HG03159 (cell line): ENCODE results near the gene IL9.

ENCODE experiments used
- ATAC-seq: cut with Tn5 transposase; IDR thresholded peaks from one replicate; pipeline ENCODE4 v1.9.1; 2021; ENCODE audit warnings: mild to moderate bottlenecking, moderate library complexity; ENCODE audit not compliant: unreplicated experiment

IL9 gene

GRCh38 chr5:135894276-135894675 lies 1.4 kb downstream of the IL9 start:
- ATAC-seq = no peak

GRCh38 chr5:135891791-135892190 lies 3.9 kb downstream of the IL9 start:
- no peak for ATAC-seq

GRCh38 chr5:135891268-135891667 lies 4.4 kb downstream of the IL9 start:
- ATAC-seq = no peak

DNA sequence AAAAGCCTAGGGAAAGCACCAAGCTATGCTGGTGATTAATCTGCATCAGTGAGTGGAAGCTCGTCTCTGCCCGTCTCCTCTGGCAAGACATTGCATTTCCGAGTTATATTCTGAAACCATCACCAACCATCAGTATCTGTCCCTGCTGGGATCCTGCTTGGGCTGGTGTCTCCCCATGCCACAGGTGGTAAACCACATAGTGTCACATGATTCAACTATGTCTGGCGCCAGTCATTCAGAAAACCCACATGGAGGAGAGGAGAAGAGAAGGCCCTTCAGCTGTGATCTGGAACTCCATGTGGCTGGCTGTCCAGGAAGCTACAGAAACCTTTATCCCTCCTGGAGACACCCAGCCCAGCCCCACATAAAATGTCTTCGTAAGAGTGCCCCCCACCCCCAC lies 4.8 kb downstream of the IL9 start:
- ATAC-seq = peak; percentile 42

DNA sequence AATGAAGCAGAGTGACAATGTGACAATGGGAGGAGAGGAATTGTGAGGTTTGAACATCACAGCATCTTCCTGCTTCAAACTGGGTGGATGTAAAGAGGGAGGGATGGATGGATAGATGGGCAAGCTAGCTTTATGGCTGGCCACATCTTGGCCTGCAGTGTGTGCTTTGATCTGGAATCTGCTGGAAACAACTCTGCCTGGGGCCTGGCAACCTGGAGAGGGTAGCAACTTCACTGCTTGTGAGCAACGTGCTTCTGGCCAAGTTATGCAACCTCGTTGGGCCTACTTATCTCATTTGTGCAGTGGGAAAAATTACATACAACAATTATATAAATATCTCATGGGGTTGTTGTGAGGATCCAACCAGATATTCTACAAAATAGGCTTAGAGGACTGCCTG lies 5.3 kb downstream of the IL9 start:
- no peak for ATAC-seq

DNA sequence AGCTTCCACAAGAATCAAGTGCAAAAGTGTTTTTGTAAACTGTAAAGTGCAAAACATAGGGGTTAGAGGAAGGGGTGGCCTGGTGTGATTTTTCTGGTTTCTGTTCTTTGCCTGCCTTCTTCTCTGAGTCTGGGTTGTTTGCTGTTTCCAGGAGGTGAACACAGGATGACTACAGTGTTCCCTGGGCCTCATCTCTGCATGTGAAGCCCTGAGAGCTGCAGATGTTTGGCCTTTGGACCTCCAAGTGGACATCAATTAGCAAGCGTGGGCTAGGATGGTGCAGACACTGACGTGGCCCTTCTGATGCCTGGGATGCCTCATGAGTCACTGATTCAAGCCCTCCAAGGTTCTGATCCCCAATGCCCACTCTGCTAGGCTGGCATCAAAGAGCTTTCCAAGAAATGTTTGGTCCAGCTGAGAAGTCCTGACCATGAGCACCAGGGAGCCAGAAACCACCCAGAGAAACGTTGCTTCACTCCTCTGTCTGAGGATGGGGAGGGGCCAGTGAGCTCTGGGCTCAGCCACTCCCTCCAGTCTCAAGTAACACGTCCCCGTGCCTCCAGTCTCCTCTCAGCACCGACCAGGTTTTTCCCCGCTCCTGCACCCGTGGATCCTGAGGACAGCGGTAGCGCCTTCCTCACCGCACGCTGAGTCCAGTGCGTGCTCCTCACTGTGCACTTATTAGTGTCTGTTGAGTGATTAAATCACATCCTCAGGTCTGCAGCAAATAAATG lies 7.6 kb downstream of the IL9 start:
- peak; percentile 17 for ATAC-seq

DNA sequence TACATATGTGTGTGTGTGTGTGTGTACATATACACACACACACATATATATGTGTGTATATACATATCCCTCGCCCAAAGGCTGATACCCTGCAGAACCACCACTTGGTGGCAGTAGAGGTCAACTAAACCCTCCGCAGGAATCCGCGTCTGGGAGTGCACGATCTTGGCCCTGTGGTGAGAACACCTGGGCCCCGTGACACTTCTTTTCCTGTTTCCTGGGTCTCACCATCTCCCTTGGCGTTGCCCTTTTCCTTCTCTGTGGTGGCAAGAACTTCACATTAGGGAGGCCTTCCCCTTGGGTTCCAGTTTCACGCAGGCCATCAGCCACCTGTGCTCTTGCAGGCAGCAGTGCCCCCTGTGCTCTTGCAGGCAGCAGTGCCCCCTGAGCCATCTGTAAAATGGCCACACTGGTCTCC lies 8.2 kb downstream of the IL9 start:
- ATAC-seq = peak; percentile 86

DNA sequence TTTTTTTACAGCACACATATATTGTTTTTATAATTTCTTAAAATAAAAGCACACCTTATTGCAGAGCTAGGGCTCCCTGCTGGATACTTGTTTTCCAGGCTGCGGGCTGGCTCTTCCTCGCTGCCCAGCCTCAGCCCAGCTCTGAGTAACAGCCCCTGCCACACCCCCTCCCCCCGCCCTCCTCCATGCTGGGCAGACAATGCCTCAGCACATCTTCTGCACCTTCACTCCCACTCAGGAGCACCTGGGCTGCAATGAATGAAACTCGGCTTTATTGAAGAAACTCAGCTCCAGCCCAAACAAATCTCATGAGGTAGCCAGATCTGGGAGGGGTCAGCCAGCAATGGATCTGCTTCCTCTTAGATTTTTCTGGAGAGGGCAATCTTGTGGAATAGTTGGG lies 9.5 kb downstream of the IL9 start:
- no peak for ATAC-seq

GRCh38 chr5:135885031-135885430 lies 10.6 kb downstream of the IL9 start:
- no peak for ATAC-seq

DNA sequence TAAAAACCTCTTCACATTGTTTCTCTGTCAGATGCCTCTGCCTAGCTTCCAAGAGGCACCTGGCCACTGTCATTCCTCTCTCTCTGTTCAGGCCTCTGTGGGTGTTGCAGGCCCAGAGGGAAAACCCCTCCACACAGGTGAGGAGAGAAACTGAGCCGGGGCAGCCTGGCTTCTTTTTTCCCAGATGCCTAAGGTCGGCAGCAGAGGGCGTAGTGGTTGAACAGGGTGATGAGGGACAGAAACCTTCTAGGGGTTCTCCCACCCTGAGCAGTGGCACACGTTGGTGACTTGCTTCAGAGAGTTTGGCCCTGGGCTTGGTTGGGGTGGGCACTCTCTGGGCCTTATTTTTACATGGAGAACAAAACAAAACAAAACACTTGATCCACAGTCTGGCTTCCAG lies 12.2 kb downstream of the IL9 start:
- ATAC-seq = no peak

- ATAC-seq = no peak
These were observed 12.6 kb downstream of the IL9 start for GRCh38 chr5:135883026-135883425.

DNA sequence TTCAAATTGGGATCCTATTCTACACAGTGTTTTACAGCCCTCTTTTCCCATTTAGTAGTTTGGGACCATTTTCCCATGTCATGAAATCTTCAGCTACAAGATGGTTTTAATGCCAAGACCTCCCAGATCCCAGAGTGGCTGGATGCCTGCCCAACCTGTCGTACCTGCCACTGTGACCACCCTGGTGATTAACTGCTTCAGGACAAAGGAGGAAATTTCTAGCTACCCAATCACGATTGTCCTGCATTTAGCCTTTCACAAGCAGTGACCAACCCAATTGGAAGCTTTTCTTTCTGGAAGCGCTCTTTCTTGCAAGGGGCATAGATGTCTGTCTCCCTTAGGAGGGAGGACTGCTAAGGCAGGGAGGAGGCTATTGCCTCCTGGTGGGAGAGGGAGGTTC lies 13.8 kb downstream of the IL9 start:
- no peak for ATAC-seq

- no peak for ATAC-seq
These were observed 14.4 kb downstream of the IL9 start for GRCh38 chr5:135881244-135881643.

- ATAC-seq = no peak
These were observed 14.8 kb downstream of the IL9 start for GRCh38 chr5:135880801-135881200.

DNA sequence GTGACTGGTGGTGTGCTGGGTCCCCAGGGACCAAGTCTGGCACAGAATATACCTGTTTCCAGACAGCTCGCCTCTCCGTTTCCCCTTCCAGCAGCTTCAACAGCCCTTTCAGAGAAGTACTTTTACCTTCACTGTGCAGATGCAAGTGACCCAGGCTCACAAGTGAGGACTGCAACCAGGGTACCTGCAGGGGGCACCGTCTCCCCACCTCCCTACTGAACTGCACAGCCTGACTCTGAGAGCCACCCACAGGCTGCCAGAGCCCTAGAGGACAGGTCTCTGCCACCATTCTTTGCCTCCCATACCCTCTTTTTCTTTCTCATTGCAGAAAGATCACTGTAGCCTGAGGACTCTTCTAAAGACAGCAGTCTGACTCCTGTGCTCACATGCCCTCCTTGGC lies 15.4 kb downstream of the IL9 start:
- no peak for ATAC-seq

GRCh38 chr5:135879591-135879990 lies 16.1 kb downstream of the IL9 start:
- no peak for ATAC-seq

- ATAC-seq = no peak
These were observed 17.5 kb downstream of the IL9 start for GRCh38 chr5:135878156-135878620.

DNA sequence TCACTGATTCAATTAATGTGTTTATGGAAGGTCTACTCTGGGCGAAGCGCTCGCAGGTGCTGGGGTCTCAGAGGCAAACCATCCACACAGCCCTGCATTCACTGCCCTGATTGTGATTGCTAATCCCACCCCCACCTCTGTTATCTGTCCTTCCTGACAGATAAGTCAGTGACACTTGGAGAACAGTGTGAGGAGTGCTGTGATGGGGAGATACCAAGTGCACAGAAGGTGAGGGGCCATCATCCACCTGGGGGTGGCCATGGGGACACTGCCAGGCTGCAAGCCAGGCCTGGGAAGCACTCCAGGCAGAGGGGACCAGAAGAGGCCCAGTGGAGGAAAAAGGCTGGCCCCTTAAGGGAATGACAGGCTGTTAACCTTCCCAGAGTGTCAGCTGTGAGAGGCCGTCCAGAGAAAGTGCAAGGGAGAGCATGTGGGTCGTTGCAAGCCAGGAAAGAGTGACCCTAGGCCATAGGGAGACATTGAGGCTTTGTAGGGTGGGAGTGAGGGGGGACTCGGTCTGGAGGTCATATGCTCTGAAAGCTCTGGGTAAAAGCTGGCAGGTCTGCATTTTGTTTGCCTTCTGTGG lies 18.0 kb downstream of the IL9 start:
- ATAC-seq = no peak

- ATAC-seq = no peak
These were observed 19.5 kb downstream of the IL9 start for GRCh38 chr5:135876146-135876545.

DNA sequence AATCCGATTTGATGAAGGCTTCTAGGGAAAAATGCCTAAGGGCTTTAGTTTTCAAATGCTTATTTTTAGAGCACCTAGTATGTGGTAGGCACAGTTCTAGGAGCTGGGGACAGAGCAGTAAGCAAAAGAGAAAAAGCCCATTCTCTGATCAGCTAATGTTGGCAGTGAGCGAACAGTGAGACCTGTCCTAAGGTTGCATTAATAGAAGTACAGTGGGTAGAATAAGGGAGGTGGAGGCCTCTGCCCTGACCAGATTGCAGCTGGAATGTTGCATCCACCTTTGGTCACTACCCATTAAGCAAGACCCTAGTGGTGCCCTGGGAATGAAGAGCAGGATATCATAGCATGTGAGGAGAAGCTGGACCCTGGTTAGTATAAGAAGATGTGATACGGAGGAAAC lies 20.1 kb downstream of the IL9 start:
- ATAC-seq = no peak

DNA sequence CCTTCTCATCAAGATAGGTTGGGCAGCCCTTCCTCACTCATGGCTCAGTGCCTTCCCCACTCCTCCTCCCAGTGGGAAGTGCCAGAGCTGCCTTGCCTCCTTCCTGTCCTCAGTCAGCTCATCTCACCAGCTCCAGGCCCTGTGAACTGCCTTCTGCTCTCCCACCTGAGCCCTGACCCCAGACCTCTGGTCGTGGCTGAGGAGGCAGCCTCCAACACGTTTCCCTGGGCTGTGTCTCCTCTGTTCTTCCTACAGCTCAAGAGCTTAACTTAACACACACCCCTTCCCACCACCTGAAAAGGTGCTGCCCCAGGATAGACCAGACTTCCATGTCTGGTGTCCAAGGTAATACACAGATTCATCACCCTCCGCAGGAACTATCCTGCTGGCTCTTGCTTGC lies 21.2 kb downstream of the IL9 start:
- ATAC-seq = no peak

- ATAC-seq = no peak
These were observed 21.8 kb downstream of the IL9 start for GRCh38 chr5:135873831-135874230.
